Effector CD8-positive, alpha-beta T cell (primary cell): ENCODE results near the gene CYP11A1.
"Not testable (repeated sequence)": the region's sequence is repeated elsewhere in the genome, so short reads cannot be mapped to it uniquely, and the experiment has no call there.

Experiments used
- DNase-seq: peaks from one replicate; lab custom pipeline; 2025; lab: John Stamatoyannopoulos, UW

The CYP11A1 gene

GRCh38 chr15:74400915-74401757 lies 33.7 kb upstream of the CYP11A1 start:
- DNase-seq, result no peak

DNA sequence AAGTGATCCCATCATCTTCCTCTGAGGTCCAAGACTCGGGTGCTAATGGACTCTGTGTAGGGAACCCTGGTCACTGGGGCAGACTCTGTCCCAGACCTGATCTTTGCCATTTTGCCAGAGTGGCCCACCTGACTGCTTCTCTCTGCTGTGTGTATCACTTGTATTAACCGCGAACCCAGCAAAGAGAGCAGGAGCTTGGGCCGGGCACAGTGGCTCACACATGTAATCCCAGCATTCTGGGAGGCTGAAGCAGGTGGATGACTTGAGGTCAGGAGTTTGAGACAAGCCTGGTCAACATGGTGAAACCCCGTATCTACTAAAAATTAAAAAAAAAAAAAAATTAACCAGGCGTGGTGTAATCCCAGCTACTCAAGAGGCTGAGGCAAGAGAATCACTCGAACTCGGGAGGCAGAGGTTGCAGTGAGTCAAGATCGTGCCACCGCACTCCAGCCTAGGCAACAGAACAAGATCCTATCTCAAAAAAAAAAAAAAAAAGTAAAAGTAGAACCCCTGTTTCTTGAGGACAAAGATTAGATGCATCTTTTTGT lies 32.9 kb upstream of the CYP11A1 start:
- no peak for DNase-seq

DNA sequence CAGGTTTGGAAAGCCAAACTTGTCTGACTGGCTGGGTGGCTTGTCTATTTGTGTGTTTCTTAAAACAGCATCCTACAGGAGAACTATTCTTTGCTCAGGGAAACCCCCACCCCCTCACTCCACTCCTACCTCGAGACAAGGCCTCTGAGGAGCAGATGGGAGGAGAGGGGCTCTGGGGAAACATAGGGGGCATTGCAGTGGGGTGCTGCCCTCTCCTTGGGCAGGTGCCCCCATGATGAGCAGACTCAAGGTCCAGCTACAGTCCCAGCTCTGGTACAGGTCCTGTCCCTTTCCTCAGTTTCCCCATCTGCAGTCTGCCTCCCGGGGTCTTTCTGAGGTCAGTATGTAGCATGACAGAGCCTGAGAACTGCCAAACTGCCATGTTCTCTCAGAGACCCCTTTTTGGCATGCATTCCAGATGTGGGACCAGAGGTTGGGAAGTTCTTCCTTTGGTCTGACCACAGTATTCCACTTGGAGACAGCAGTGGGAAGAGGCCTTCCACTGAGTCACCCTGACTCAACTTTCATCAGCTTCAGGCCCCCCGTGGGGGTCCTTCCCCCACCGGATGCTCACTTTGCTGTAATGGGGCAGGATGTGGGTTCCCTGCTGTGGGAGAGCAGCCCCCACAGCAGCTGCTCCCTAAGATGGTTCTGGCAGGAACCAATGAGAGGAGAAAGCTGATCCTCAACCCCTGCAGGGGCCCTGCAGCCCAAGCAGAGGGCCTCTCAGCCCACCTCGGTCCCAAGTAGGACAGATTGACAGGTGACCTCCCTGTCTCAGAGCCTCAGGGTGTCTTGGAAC lies 32.3 kb upstream of the CYP11A1 start:
- DNase-seq, result no peak

DNA sequence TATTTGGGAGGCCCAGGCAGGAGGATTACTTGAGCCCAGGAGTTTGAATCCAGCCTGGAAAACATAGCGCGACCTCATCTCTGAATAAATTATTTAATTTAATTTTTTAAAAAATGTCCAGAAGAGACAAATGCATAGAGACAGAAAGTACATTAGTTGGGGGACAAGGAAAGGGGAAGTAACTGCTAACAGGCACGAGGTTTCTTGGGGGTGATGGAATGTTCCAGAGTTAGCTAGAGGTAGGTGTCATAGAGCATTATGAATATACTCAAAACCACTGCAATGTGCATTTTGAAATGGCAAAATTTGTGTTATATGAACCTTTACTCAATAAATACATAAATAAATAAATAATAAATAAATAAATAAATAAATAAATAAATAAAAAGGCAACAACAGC lies 31.7 kb upstream of the CYP11A1 start:
- DNase-seq, result no peak

DNA sequence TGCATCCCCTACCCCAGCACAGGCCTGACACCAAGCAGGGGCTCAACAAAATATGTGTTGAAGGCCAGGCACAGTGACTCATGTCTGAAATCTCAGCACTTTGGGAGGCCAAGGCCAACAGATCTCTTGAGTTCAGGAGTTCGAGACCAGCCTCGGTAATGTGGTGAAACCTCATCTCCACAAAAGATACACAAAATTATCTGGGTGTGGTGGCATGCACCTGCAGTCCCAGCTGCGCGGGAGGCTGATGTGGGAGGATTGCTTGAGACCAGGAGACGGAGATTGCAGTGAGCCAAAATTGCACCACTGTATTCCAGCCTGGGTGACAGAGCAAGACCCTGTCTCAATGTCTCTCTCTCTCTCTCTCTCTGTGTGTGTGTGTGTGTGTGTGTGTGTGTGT lies 30.7 kb upstream of the CYP11A1 start:
- DNase-seq, result no peak

- no peak for DNase-seq
Observed at GRCh38 chr15:74397239-74398068, 30.0 kb upstream of the CYP11A1 start.

- no peak for DNase-seq
Observed at GRCh38 chr15:74396445-74397238, 29.2 kb upstream of the CYP11A1 start.

DNA sequence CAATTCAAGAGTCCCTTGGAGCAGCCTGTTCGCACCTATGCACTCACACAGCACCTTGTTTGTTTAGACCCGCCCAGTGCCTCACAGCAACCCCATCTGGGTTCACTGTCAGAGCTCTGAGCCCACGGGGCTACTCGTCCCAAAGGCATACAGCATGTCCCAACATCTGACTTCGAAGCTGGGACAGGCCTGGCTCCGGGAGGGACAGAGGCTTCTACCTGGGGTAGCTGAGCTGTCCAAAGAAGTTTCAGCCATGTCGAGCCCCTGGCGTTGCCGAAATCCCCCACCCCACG lies 28.6 kb upstream of the CYP11A1 start:
- DNase-seq, result no peak

DNA sequence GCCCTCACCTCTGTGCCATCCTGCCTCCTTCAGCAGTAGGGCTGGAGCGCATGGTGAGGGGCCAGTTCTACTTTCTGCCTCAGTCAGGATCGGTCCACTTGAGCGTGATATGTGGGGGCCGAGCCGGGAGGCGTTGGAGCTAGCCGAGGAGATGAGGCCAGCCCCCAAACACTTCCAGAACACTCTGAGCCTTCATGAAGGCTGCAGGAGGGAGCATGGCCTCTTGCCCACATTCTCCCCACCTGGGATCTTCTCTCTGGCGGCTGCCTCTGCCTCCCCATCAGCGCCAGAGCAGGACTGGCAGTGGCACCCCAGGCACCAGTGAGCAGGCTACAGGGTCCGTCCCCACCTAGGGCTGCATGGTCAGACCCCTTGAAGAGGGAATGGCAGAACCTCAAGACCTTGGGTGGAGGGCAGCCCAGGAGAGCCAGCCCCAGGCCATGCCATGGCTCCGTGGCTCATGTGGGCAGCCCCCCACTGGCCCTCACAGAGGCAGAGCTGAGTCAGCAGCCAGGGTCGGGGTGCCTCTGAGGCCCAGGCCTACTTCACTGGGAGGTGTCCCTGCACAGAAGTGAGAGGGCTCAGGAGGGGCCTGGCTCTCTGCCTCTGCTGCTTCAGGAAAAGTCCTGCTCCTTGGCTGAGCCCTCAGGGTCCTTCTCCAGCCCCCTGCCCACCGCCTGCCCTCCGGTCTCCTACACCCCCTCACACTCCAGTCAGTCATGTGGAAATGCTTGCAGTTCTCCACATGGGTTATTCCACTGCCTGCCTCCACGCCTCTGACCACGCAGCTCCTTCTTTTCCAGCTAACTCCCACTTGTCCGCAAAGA lies 28.1 kb upstream of the CYP11A1 start:
- DNase-seq, result no peak

- DNase-seq, result no peak
Observed at GRCh38 chr15:74394090-74394846, 26.8 kb upstream of the CYP11A1 start.

DNA sequence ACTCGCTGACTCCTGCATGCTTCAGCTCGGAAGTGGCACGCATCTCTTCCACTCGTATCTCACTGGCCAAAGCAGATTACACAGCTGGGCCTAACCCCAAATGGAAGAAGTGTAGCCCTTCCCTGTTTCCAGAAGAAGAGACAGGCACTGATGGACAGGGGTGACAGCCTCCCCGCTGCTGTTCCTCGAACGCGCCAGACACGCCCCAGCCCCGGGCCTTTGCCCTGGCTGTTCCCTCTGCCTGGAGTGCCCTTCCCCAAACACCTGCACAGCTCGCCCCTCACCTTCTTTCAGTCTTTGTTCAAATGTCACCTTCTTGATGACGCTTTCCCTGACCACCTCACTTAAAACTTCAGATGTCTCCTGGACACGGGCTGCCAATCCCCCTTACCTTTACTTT lies 26.0 kb upstream of the CYP11A1 start:
- DNase-seq, result no peak

DNA sequence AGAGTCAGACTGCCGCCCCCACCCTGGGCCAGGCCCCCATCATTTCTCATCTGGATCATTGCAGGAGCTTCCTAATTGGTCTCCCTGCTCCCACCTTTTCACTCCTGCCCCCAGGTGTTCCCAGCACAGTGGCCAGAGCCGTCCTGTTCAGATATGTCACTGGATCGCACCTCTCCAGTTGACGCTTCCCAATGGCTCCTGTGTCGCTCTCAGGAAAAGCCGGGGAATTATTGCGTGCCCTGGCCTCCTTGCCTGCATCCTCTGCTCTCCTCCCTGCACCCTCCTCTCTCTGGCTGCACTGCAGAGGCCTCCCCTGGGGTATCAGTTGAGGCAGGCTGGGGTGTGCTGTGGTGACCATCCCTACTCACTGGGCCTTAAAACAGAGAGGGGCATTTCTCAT lies 25.5 kb upstream of the CYP11A1 start:
- no peak for DNase-seq

DNA sequence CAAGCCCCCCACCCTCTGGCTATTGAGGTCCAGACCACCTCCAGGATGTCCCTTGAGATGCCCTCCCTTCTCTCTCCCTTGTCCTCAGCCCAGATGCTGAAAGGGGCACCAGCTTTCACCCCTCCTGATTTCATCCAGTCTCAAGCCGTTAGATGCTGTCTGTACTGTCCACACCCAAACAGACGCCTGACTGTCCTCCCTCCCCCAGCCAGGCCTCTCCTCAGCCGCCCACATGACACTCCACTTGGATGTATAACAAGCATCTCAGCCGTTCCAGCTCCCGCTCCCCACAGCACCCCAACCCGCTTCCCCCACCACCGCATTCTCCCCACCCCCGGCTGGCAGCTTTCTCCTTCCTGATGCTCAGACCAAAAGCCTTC lies 25.0 kb upstream of the CYP11A1 start:
- DNase-seq, result no peak

- DNase-seq, result no peak
Observed at GRCh38 chr15:74391582-74392450, 24.4 kb upstream of the CYP11A1 start.

DNA sequence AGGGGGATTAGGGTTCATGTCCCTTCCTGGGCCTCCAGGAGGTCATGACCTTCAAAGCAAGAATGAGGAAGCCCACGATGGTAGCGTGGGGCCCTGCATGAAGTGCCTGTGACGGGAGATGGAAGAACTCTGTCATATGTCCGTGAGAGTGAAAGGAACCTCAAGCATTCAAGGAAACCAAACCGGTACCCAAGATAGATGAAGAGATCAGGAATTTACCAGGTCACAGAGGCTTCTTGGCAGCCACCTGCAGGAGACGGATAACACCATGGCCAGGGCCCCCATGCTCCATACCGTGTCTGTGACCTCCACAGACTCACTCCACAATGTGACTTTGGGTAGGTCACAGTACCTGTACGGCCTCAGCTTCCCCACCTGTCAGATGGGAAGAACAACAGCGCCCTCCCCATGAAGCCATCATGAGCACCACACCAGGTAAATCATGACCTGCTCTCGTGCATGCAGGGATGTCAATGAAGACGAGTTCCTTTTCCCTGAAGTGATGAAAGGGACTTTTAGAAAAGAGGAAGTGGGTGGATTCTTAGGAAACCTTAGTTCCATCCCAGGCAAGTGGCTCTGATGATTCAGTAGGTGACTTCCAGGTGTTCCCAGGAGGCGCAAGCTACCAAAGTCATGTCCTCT lies 23.3 kb upstream of the CYP11A1 start:
- no peak for DNase-seq

- not testable (repeated sequence) for DNase-seq
Observed at GRCh38 chr15:74390049-74390646, 22.7 kb upstream of the CYP11A1 start.

GRCh38 chr15:74389241-74390048 lies 22.0 kb upstream of the CYP11A1 start:
- no peak for DNase-seq
